NCI-H146 treated with DMSO at 0.1 percent for 48 hours (cell line): ENCODE data around the gene NKX6-1.

Experiments used
- DNase-seq: peaks from one replicate; lab custom pipeline; 2025; ENCODE audit not compliant: unreplicated experiment; lab: John Stamatoyannopoulos, UW

Gene NKX6-1

DNA sequence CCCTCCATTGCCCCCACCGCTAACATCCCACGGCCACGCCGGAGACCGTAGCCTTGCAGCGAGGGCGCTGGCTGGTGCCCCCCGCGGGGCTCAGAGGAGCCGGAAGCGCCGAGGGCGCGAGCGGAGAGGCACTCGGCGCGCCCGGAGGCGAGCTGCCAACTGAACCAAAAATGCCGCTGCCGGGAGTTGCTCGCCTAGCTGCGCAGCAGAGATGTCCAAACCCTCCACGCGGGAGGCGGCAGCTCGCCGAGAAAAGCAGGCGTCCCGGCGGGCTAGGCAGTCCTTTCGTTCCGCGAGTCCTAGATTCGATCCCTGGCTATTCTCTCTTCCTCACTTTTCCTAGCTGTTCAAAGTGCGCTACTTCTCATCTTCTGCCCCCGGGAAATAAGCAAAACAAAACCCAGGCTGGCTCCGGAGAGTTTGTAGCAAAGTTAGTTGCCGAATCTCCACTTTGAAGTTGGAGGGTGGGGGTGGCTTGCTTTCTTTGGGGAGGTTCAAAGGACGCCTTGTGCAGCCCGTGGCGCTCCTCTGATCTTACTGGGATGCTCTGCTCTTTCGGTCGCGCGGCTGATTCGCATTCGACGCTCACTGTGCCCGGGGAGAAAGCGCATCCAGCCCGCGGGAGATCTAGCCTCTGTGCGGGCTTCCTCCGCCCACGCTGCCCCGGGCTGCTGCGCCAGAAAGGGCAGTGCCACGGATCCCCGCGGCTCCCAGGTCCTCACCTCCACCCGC lies 723 bp downstream of the NKX6-1 start:
- DNase-seq: no peak

DNA sequence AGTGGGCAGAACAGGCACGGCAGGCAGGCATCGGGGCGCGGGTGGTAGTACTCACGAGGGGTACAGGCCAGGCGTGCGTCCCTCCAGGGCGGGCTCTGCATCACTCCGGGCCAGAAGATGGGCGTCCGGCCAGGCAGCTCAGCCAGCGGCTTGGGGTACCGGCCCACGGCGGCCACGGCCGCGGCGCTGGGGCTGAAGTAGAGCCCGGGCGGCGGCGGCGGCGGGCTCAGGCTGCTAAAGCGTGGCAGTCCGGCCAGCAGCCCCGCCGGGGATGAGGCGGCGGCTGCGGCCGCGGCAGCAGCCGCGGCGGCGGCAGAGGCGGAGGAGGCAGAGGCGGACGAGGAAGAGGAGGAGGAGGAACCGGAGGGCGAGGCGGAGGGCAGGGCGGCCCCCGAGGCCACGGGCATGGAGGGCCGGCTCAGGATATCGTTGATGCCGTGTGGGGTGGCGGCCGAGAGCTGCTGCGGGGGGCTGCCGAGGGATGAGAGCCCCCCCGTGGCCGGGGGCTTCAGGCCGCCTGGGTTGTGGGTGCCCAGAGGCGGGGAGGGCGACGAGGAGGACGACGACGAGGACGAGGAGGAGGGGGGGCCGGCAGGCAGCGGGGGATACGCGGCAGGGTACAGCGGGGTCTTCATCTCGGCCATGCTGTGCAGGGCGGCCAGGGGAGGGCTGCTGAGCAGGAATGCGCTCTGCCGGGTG lies 1.4 kb downstream of the NKX6-1 start:
- DNase-seq: no peak

DNA sequence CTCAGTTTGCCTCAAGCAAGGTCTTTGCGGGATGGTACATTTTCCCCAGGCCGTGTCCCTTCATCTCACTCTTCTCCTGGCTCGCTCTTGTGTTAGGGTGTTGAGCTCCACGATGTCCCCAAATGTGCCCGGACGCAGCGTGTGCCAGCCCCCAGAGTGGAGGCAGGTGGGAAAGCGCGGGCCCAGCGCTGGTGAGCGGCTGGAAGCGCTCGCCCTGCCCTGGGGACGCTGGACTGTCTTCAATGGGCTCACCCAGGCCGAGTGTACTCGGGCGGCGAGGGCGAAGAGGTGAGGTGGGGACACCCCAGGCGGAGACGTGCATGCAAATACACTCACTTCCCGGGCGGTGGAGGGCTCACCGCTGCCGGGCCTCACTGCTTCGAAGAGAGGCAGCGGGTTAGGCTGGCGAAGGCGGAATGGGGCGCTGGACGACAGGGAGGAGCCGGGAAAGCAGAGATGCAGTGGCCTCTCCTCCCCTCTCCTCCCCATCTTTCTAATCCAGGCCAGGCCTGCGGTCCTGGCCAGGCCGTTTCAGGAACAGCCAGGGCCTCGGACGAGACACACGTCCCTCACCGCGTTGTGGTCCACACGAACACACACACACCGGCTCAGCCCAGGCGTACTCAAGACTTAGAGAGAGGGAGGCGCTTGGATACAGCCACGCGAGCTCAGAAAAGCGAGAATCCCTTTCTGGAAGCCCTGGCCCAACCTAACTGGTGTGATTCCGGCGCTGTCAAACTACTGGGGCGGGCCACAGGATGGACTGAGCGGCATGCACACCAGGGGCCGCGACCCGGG lies 2.2 kb downstream of the NKX6-1 start:
- no peak for DNase-seq

DNA sequence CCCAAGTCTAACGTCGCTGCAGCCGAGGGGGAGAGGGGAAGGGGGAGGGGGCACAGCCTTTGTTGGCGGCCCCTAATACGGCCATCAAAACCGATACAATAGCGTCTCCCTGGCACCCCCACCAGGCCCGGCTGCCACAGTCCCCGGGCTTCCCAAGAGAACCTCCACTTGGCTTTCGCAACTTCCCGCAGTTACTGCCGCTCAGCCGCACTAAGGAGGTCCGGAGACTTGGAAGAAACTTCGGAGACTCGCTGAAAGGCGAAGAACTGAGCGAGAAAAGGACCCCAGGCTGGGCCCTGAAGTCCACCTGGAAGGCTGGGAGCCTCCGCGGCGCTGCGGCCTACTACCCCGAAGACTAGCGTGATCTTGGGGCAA lies 2.8 kb downstream of the NKX6-1 start:
- DNase-seq: no peak

DNA sequence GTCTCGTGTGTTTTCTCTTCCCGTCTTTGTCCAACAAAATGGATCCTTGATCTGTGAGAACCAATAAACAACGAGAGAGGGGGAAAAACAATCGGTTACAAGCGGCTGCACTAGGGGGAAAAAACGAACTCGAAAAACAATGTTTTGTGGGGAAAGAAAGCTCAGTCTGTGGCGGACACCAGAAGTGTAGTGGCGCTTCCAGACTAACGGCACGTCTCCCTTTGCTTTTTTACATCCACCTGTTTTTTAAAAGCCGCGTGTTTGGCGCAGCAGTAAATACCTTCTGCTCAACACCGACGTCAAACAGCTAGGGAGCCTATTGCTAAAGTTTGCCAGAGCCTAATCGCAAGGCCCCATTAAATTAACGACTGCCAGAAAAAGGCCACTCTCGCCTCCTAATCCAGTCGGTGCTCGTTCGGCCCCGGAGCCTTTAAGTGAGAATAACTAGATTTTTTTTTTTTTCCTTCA lies 3.3 kb downstream of the NKX6-1 start:
- no peak for DNase-seq

DNA sequence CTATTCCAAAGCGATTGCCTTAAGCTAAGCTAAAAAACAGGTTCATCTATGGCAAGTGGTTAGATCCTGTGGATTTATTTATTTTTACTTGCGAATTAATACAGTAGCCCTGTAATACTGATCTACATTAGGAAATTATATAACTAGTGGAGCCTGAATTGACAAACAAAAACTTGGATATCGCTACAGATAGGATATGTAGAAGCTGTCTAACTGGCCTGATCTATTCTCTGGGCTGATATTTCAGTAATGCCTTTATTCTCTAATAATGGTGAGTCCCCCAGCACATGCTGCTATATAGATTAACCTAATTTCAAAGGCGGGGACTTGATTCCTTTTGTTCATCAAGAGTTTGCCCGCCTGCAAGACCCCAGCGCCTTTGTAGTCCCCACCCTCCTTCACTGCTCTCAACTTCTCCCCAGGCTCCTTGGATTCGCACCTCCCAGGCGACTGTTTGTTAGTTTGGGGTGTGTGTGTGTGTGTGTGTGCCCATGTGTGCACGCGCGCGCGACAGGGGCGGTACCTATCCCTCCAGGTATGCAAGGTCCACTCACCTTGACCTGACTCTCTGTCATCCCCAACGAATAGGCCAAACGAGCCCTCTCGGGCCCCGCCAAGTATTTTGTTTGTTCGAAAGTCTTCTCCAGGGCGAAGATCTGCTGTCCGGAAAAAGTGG lies 3.8 kb downstream of the NKX6-1 start:
- no peak for DNase-seq

DNA sequence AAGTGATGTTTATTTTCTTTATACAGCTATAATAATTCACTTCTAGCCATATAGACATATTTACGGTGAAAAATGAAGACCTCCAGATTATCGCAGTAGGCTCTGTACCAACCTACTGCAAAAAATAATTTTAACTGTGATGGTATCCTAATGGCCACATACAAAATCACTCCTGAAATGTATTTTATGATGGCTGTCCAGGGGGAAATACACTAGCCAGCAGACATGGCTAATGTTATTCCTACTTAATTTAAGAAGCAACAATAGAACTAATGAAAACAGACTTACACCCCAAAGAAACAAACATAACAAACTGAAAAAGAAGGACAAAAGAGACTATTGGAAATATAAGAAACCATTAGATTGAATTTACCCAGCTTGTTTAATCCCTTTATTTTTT lies 4.6 kb downstream of the NKX6-1 start:
- DNase-seq: no peak

DNA sequence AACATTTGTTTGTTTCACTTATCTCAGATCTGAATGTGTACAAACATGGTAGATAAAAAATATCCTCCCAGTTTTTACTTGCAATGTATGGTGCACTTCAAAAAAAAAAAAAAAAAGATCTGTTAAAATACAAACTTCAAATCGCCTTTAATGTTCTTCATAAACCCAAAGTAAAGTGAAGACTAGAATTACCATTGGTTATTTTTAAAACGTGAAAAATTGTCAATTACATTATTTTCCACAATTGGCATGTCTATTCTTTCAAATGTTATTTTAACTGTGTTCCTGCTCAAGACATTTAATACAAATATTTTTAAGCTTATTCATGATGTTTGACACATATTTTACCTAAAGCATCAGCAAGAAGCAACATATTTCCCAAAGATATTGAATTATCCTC lies 5.0 kb downstream of the NKX6-1 start:
- DNase-seq: no peak

DNA sequence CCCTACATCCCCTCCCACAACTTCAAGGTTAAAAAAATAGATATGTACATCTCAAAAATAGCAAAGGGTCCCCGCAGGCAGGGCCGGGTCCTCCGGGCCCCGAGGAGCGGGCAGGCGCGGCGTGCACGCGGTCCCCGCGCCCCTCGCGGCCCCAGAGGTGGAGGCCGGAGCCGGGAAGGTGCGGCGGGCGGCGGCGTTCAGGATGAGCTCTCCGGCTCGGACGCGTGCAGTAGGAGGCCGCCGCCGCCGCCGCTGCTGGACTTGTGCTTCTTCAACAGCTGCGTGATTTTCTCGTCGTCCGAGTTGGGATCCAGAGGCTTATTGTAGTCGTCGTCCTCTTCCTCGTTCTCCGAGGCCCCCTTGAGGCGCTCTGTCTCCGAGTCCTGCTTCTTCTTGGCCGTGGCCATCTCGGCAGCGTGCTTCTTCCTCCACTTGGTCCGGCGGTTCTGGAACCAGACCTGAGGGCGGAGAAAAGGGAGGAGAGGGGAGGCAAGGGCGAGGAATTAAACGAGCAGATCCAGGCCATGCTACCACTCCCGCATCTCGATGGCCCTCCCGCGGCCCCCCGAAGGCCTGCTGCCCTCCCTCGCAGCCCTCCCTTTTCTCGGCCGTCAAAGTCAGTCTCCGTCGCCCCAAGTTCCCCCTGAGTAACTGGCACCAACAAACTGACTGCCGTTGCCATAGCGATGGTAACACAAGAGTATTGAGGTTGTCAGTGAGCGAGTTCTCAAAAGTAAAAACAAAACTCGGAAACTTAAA lies 5.8 kb downstream of the NKX6-1 start:
- DNase-seq: no peak

DNA sequence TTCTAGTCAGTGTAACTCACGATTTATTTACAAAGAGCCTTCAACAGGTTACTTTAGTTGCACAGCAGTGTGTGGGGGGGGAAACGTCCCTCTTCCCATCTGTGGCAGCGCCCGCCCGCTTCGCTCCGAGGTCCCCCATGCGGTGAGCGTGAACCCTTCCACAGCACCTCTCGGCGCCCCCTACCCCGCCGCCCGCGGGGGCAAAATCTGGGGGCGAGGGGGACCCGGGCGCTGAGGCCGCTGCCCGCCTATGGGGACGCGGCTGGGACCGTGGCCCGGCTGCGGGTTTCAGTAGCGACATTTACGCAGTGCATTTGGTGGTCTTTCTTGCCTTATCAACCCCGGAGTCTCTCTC lies 6.4 kb downstream of the NKX6-1 start:
- no peak for DNase-seq

DNA sequence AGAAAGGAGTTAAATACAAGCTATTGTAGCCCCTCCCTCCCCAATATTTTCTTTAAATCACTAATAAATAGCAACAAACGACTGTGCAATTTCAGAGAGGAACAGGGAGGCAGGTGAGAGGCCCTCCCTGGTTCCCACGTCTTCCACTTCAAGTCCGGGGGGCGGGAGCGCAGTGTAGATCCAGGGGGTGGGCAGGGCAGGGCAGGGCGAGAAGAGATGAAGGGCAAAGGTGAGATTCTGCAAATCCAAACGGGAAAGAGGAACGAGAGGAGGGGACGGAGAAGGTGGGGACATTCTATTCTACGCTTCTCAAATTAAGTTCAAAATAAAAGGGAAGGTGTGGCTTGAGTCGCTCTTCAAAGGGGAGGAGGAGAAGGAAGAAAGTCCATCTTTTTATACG lies 6.8 kb downstream of the NKX6-1 start:
- DNase-seq: no peak

DNA sequence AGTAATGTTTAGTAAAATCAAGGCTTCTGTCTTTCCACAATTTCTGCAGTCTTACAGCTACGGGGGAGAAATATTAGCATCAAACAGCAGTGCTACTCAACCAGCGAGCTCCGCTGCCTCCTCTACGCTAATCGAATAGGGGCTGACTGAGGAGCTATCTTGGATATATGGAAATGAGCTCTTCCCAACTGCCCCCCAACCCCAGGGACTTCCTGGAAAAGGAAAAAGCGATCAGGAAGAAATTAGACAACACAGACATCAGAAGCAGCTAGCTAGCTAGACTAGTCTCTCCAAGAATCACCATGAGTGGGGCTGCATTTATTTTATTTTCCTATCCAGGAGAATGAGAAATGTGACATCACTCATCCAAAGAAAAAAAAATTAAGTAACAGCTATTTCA lies 7.6 kb downstream of the NKX6-1 start:
- DNase-seq: no peak

DNA sequence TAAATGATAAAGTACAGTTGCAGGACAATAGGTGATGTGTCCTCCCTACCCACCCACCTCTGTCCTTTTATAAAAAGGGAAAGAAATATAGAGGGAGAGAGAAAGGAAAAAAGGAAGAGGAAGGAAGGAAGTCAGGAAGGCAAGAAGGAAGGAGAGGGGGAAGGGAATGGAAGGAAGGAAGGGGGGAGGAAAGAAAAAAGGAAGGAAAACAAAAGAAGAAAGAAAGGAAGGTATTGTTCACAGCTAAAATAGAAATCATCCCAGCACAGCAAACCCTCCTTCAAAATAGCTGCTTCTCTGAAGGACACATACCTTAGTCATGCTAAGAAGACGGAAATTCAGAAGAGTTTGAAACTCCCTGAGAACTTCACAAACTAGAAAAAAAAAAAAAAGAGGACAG lies 8.4 kb downstream of the NKX6-1 start:
- no peak for DNase-seq

DNA sequence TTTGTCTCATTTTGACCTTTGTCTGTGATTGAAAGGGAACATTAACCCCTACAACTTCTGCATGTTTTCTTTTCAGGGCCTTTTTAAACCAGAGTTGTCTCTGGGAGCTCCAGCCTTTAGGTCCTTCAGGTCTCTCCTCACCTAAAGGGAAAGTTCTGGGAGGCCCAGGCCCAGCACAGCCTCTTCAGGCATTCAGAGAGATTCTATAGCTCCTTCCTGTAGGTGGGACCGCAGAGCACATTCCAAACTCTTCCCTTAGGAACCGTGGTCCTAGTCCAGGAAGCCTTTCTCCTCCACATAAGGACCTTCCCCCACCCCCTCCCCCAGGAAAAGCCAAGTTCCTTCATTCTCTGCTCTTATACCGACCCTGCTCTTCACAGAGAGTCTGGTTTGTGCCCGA lies 14.9 kb downstream of the NKX6-1 start:
- DNase-seq: no peak

DNA sequence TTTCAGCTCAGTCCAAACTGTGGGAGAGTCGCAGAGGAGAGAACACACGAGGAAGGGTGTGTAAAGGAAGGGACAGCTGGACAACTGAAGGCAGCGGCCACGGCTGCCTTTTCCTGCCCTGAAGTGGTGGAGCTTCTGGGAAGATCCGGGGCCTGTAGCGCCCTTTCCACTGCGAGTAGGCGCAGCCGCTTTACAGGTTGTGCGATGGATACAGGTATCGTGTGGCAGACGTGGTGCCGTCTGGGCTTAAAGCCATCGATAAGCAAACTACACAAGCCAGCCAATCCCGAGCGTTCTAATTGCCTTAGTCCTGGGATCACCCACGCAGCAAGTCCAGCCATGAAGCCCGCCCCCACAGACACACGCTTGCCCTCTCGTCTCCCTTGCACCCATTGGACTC lies 15.4 kb downstream of the NKX6-1 start:
- DNase-seq: no peak

DNA sequence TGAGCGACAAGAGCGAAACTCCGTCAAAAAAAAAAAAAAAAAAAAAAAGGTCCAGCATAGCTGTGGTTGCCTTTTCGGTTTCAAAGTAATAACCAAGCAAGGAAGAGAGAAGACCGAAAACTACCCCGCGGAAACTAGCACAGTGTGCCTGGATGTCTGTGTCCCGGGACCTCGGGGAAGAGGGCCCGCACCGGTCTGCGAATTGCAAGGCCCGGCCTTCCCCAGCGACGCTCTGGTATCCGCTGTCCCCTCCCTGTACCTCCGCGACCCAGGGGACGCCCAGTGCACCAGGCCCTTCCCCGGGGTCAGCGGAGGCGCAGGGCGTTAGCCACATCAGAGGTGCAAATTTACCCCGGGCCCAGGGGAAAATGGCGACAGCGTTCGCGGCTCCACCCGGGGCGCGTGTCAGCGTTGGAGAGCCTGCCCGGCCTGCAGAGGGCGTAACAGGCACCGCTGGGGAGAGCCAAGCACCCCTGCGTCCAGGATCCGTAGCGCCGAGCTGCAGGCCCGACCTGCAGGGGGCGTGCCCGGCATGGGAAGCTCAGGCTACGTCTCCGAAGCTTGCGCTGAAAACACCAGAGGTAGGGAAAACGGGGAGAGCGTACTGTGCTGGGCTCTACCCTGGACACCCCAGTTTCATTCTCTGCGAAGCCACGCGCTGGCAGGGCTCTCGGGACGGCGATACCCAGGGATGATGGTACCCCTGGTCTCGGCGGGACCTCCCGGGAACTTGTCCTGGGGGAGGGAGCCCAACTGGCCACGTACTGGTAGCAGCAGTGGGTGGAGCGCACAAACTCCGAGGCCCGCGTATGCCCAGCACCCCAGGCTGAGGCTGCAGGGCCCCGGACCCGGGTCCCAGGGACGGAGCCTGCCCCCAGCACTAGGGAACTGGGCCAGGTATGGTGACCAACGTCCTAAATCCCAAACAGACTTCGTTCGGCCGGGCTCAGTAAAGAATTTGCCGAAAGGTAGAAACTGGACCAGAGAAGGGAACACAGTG lies 16.2 kb downstream of the NKX6-1 start:
- DNase-seq: no peak

DNA sequence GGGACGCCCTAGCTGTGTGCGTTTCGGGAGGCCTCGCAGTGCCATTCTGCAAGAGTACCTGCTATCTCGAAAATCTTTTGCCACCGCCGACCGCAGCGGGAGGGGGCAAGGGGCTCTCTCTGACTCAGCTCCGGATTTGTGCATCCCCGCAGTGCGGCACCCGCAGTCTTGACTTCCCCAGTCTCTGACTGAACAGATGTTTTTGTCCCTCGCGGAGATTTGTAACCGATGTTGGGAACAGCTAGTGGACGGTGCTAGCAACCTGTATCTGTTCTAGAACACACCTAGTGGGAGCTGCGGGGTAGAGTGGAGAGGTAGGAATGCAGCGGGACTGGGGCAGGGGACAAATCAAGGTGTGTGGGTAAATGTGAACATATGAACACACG lies 17.2 kb downstream of the NKX6-1 start:
- no peak for DNase-seq

DNA sequence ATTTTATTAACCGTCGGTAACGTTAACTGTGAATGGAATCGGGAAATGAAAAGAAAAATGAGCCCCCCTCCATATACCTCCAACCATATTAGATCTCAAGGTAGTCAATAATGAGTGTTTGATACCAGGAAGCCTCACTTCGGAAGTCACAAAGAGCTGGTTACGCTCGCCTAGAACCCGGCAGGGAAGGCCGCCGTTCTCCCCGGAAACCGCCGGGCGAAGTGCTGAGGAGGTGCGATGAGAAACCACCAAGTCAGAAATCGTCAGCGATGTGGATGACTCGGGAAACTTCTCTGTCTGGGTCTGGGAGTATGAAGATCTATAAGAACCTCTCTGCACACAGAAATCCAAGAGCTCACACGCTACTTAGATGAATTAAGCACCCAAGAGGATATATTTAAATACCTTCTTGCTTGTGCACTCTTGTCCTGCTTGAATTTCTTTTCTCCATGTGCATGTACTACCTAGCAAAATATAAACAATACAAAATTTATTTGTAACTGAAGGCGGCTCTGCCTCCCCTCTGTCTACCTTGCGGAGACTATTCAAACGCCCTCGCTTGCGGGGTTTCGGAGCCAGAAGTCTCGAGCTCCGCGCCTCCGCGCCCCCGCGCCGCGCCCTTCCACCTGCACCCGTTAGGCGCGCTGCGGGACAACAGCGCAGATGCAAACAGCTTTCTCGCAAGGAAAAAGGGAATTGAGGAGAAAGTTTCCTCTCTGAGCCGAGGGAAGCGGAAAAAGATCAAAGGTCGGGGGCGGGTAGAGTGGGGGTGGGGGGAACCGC lies 17.8 kb downstream of the NKX6-1 start:
- DNase-seq: no peak

DNA sequence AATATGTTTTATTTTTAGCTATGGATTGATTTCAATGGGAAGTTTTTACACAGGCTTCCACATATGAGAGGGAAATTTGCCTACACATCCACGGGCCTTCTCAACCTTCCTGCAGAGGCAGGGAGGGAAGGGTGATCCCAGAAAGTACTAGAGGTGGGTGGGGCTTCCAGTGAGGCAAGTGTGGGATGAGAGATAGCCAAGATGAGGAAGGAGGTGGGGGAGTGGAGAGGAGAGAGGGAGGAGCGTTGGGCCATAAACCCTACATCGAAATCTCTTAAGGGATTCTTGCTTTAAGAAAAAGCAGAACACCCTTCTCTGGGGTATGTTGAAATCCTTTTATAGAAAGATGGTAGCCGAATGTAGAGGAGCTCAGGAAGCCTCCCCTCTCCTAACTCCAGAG lies 19.0 kb downstream of the NKX6-1 start:
- DNase-seq: no peak
